ENCODE results near the gene PEF1. TPM values are rescaled to one million over a fixed set of nuclear protein-coding genes. Genes with fewer than 3 reads are reported as not detected.

PEF1 gene
- total and polyA plus RNA-seq, 2 donors (not counting 1 experiment from before 2014, with no cell fraction given): 36.7 to 49.4 TPM

DNA sequence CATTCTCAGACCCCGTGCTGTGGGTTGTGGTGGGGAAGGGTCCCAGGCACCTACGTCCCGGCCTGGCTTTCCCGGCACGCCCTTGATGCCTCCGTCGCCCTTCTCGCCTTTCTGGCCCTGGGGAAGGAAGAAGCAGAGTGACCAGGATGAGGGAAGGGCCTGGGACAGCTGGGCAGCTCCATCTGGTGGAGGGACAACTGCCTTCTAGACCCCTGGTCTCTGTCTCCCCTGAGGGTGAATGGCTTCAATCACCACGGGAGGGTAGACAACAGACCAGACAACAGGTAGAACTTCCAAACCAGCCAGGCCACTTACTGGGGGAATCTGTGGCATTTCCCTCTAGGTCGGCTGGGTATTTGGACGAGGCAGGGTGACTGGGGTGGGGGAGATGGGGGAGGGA, 47.3 kb upstream of the PEF1 start:
- Mint-ChIP-seq H3K9me3 (ENCODE audit: insufficient read depth) (no peaks in the 10 kb centered on the region), H3K27me3 (peaks cover 3% of the 10 kb centered on the region), H3K4me1 (peaks cover 5% of the 10 kb centered on the region), H3K4me3 (no peak overlapping the region), H3K27ac (no peak overlapping the region)
- Histone ChIP-seq H3K79me2 (ENCODE audit: control insufficient read depth, insufficient read depth, low read length) (no peaks in the 10 kb centered on the region), H3K4me1 (ENCODE audit: control insufficient read depth in 2 of 2, insufficient read depth in 2 of 2, low read length in 2 of 2) (peaks cover 0 to 7% of the 10 kb centered on the region in 2 donors), H3K4me3 (ENCODE audit: control extremely low read depth in 1 of 5, extremely low read depth in 1 of 5, insufficient read depth in 1 of 5, low read depth in 2 of 5, low read length in 4 of 5) (no peak overlapping the region), H3K27ac (ENCODE audit: low read length in 2 of 2) (no peak overlapping the region), H3K36me3 (replicated peaks in 1 of 2; ENCODE audit: control extremely low read depth in 1 of 2, control insufficient read depth in 1 of 2, extremely low read depth in 1 of 2, insufficient read depth in 2 of 2, low read length in 1 of 2) (no peaks in the 10 kb centered on the region), H3K4me2 (replicated peaks; ENCODE audit: low read depth, low read length, poor library complexity, severe bottlenecking) (no peak overlapping the region), H4K20me1 (ENCODE audit: control insufficient read depth, insufficient read depth, low read length, poor library complexity, severe bottlenecking) (no peaks in the 10 kb centered on the region), H3K27me3 (replicated peaks in 1 of 4; ENCODE audit: control extremely low read depth in 1 of 4, control insufficient read depth in 3 of 4, insufficient read depth in 4 of 4, low read length in 3 of 4) (peaks cover 0 to 1% (median 0%) of the 10 kb centered on the region in 4 experiments), H3K9me3 (ENCODE audit: control extremely low read depth in 1 of 3, control insufficient read depth in 2 of 3, insufficient read depth in 1 of 3, low read length in 2 of 3) (no peaks in the 10 kb centered on the region), H2AFZ (ENCODE audit: insufficient read depth, low read depth, low read length, poor library complexity, severe bottlenecking) (no peak overlapping the region), H3K9ac (ENCODE audit: low read length) (no peak overlapping the region)
- no peak for ATAC-seq (ENCODE audit: low read depth)
- ChIA-PET POLR2A (no interaction called here), CTCF (no interaction called here)
- intact Hi-C loops (cut with micrococcal nuclease): no loop called here
- DNase-seq: no peak
- TF ChIP-seq CTCF (IDR thresholded peaks at IDR 0.05): no peak
- no peak for TF ChIP-seq EZH2 (IDR thresholded peaks at IDR 0.05; ENCODE audit: borderline replicate concordance, insufficient read depth, low read depth, low read length, poor library complexity, severe bottlenecking)
- 87% methylated on average over 7 of the region's 11 CpGs for WGBS (ENCODE audit: insufficient coverage)

DNA sequence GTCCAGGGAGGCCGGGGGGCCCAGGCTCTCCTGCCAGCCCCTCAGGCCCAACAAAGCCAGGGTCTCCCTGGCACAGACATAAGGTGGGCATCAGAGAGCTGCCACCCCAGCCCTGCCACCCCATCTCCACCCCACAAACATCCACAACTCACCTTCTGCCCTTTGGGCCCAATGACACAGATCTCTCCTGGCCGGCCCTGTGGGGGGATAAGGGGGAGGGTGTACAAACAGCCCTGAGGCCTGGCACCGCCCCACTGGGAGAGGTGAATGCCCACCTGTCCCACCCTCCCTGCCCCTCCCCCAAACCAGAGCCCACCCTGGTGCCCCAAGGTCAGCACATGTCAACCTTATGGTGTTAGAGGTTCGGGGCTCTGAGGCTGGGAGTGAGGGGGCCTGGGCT, 46.8 kb upstream of the PEF1 start:
- Histone ChIP-seq H3K4me3 (ENCODE audit: control extremely low read depth in 1 of 5, extremely low read depth in 1 of 5, insufficient read depth in 1 of 5, low read depth in 2 of 5, low read length in 4 of 5) (no peak overlapping the region), H2AFZ (ENCODE audit: insufficient read depth, low read depth, low read length, poor library complexity, severe bottlenecking) (no peak overlapping the region), H3K9me3 (ENCODE audit: control extremely low read depth in 1 of 3, control insufficient read depth in 2 of 3, insufficient read depth in 1 of 3, low read length in 2 of 3) (no peaks in the 10 kb centered on the region), H3K27ac (ENCODE audit: low read length in 2 of 2) (no peak overlapping the region), H3K27me3 (replicated peaks in 1 of 4; ENCODE audit: control extremely low read depth in 1 of 4, control insufficient read depth in 3 of 4, insufficient read depth in 4 of 4, low read length in 3 of 4) (no peaks in the 10 kb centered on the region), H3K36me3 (replicated peaks in 1 of 2; ENCODE audit: control extremely low read depth in 1 of 2, control insufficient read depth in 1 of 2, extremely low read depth in 1 of 2, insufficient read depth in 2 of 2, low read length in 1 of 2) (no peaks in the 10 kb centered on the region), H3K9ac (ENCODE audit: low read length) (no peak overlapping the region), H3K79me2 (ENCODE audit: control insufficient read depth, insufficient read depth, low read length) (no peaks in the 10 kb centered on the region), H3K4me2 (replicated peaks; ENCODE audit: low read depth, low read length, poor library complexity, severe bottlenecking) (no peak overlapping the region), H4K20me1 (ENCODE audit: control insufficient read depth, insufficient read depth, low read length, poor library complexity, severe bottlenecking) (no peaks in the 10 kb centered on the region), H3K4me1 (ENCODE audit: control insufficient read depth in 2 of 2, insufficient read depth in 2 of 2, low read length in 2 of 2) (peaks cover 0 to 7% of the 10 kb centered on the region in 2 donors)
- DNase-seq (no peak), ATAC-seq (ENCODE audit: low read depth) (no peak)
- intact Hi-C loops (cut with micrococcal nuclease): no loop called here
- CTCF ChIA-PET: no interaction called here
- peaks cover 8% of the 10 kb centered on the region for H3K27me3 Mint-ChIP-seq
- no peak for TF ChIP-seq EZH2 (IDR thresholded peaks at IDR 0.05; ENCODE audit: borderline replicate concordance, insufficient read depth, low read depth, low read length, poor library complexity, severe bottlenecking)
- no peaks in the 10 kb centered on the region for H3K9me3 Mint-ChIP-seq (ENCODE audit: insufficient read depth)
- no peak overlapping the region for H3K27ac Mint-ChIP-seq
- H3K4me3 Mint-ChIP-seq: no peak overlapping the region
- peaks cover 5% of the 10 kb centered on the region for H3K4me1 Mint-ChIP-seq
- POLR2A ChIA-PET: no interaction called here
- 80% methylated on average over 2 of the region's 4 CpGs for WGBS (ENCODE audit: insufficient coverage)
